Measurements from ENCODE around the gene GJB2. TPM values are rescaled to one million over a fixed set of nuclear protein-coding genes. Genes with fewer than 3 reads are reported as not detected.

The GJB2 gene
- total RNA-seq, 4 donors from 2014 or later = 0.54 to 57.5 (median 5.6) TPM

DNA sequence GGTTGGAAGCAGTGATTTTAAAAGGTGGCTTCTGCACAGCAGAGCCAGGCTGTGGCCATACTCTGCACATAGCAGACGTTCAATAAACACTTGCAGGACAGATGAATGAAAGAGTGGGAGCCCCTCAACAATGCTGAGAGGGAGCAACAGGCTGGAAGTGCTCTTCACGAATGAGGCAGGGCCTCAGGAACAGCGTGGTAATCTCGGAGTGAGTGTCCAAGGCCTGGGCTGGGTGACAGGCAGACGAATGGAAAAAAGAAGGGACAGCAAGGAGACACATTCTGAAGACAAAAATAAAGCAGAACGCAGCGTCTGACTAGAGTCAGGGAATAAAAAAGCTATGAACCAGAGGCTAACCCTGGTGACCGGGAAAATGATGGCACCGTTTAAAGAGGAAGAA is 43.0 kb downstream of the GJB2 start:
- Histone ChIP-seq H3K4me1 (no peaks in the 10 kb centered on the region), H3K36me3 (no peaks in the 10 kb centered on the region), H3K27me3 (peaks cover 74% of the 10 kb centered on the region), H3K9me3 (no peaks in the 10 kb centered on the region), H3K27ac (no peak overlapping the region), H3K4me3 (no peak overlapping the region)
- TF ChIP-seq POLR2A (IDR thresholded peaks at IDR 0.05) (no peak), POLR2AphosphoS5 (IDR thresholded peaks at IDR 0.05) (no peak), EP300 (IDR thresholded peaks at IDR 0.05) (no peak)
- TF ChIP-seq, protein P1, sequence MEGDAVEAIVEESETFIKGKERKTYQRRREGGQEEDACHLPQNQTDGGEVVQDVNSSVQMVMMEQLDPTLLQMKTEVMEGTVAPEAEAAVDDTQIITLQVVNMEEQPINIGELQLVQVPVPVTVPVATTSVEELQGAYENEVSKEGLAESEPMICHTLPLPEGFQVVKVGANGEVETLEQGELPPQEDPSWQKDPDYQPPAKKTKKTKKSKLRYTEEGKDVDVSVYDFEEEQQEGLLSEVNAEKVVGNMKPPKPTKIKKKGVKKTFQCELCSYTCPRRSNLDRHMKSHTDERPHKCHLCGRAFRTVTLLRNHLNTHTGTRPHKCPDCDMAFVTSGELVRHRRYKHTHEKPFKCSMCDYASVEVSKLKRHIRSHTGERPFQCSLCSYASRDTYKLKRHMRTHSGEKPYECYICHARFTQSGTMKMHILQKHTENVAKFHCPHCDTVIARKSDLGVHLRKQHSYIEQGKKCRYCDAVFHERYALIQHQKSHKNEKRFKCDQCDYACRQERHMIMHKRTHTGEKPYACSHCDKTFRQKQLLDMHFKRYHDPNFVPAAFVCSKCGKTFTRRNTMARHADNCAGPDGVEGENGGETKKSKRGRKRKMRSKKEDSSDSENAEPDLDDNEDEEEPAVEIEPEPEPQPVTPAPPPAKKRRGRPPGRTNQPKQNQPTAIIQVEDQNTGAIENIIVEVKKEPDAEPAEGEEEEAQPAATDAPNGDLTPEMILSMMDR (IDR thresholded peaks at IDR 0.05) = no peak
- WGBS, 2 donors (ENCODE audit: low coverage in 1 of 2) = 17 to 52% methylated on average over 1 to 9 of the region's 9 CpGs
- no peak for ATAC-seq

DNA sequence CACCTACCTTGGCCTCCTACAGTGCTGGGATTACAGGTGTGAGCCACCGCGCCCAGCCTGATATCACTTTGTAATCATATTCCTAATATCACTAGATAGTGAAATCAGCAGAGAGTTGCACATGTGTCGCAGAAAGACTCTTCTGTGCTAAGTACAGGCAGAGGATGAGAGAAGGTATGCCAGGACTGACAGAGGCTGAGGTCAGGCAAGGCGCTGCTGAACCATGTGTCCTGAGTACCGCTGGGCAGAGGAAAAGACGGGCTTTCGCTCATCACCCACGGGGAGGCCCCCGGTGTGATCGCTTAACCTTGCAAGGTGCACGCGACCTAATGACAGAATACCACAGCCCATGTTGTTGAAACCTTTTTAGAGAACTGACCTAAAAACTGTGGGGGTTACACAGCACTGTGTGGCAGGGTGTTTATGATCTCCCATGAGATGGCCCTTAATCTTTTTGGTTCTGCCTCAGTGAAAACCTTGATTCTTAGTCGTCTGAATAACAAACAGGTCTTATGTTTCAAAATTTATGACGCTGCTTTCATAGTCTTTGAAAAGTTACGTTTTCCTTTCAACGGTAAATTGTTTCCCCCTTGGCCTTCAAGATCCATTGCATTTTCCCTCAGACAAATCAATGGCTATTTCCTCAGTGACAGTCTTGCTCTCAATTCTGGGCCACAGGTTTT is 44.1 kb downstream of the GJB2 start:
- H3K27ac ChIP-seq = no peak overlapping the region
- H3K27me3 ChIP-seq = peaks cover 72% of the 10 kb centered on the region
- no peak for ATAC-seq
- no peak for TF ChIP-seq EP300 (IDR thresholded peaks at IDR 0.05)
- TF ChIP-seq POLR2AphosphoS5 (IDR thresholded peaks at IDR 0.05) = no peak
- TF ChIP-seq, protein P1 (IDR thresholded peaks at IDR 0.05) = no peak
- no peak for TF ChIP-seq POLR2A (IDR thresholded peaks at IDR 0.05)
- no peak overlapping the region for H3K4me3 ChIP-seq
- 89% methylated on average over 3 to 14 of the region's 16 CpGs for WGBS, 2 donors (ENCODE audit: low coverage in 1 of 2)
- H3K36me3 ChIP-seq = no peaks in the 10 kb centered on the region
- no peaks in the 10 kb centered on the region for H3K9me3 ChIP-seq
- H3K4me1 ChIP-seq = no peaks in the 10 kb centered on the region

GRCh38 chr13:20146381-20146780 is 46.4 kb downstream of the GJB2 start:
- TF ChIP-seq POLR2AphosphoS5 (IDR thresholded peaks at IDR 0.05) = no peak
- TF ChIP-seq POLR2A (IDR thresholded peaks at IDR 0.05) = no peak
- no peak for TF ChIP-seq EP300 (IDR thresholded peaks at IDR 0.05)
- TF ChIP-seq, protein P1 (IDR thresholded peaks at IDR 0.05) = no peak

GRCh38 chr13:20145521-20145920 is 47.2 kb downstream of the GJB2 start:
- ATAC-seq = no peak
- Histone ChIP-seq H3K27ac (no peak overlapping the region), H3K4me1 (peaks cover 0 to 9% (median 0%) of the 10 kb centered on the region in 3 donors), H3K4me3 (no peak overlapping the region), H3K36me3 (no peaks in the 10 kb centered on the region), H3K9me3 (no peaks in the 10 kb centered on the region), H3K27me3 (peaks cover 81% of the 10 kb centered on the region)
- WGBS, 2 donors (ENCODE audit: low coverage in 1 of 2) = 85% methylated on average over 5 of the region's 7 CpGs; no CpG with 5 or more reads in 1 of the 2 donors
- TF ChIP-seq POLR2AphosphoS5 (IDR thresholded peaks at IDR 0.05) = no peak
- TF ChIP-seq, protein P1 (IDR thresholded peaks at IDR 0.05) = no peak

More at GRCh38 chr13:20146381-20146780, 46.4 kb downstream of the GJB2 start:
- Histone ChIP-seq H3K4me1 (peaks cover 0 to 9% (median 0%) of the 10 kb centered on the region in 3 donors), H3K36me3 (no peaks in the 10 kb centered on the region), H3K27me3 (peaks cover 83% of the 10 kb centered on the region), H3K9me3 (no peaks in the 10 kb centered on the region), H3K27ac (no peak overlapping the region), H3K4me3 (no peak overlapping the region)
- 100% methylated on average over 1 of the region's 1 CpG for WGBS, 2 donors (ENCODE audit: low coverage in 1 of 2)
- no peak for ATAC-seq

All from gastroesophageal sphincter (tissue), 4 donors.